ENCODE measurements around the gene ATP2B2.

DNA sequence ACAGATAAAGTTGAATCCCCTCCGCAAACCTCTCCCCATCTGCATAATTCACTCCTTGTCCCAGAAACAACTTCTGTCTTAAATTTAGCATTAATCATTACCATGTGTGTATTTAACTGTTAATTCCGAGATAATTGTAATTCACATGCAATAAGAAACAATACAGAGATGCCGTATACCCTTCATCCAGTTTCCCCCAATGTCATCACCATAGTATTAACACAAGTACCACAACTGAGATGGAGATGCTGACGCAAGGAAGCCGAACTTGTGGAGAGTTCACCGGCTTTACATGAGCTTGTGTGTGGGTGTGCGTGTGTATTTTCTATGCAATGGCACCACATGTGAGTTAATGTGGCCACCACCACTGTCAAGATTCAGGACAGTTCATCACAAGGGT, 144.9 kb downstream of the ATP2B2 start:
- TF ChIP-seq, protein P1, sequence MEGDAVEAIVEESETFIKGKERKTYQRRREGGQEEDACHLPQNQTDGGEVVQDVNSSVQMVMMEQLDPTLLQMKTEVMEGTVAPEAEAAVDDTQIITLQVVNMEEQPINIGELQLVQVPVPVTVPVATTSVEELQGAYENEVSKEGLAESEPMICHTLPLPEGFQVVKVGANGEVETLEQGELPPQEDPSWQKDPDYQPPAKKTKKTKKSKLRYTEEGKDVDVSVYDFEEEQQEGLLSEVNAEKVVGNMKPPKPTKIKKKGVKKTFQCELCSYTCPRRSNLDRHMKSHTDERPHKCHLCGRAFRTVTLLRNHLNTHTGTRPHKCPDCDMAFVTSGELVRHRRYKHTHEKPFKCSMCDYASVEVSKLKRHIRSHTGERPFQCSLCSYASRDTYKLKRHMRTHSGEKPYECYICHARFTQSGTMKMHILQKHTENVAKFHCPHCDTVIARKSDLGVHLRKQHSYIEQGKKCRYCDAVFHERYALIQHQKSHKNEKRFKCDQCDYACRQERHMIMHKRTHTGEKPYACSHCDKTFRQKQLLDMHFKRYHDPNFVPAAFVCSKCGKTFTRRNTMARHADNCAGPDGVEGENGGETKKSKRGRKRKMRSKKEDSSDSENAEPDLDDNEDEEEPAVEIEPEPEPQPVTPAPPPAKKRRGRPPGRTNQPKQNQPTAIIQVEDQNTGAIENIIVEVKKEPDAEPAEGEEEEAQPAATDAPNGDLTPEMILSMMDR (IDR thresholded peaks at IDR 0.05): no peak
- TF ChIP-seq EZH2 (IDR thresholded peaks at IDR 0.05; ENCODE audit: borderline replicate concordance, insufficient read depth, low read depth, low read length, poor library complexity, severe bottlenecking): no peak

Measured in B cell (primary cell).